Prostate gland (tissue), 2 donors: ENCODE data around the gene SLC32A1. TPM values are rescaled to one million over a fixed set of nuclear protein-coding genes. Genes with fewer than 3 reads are reported as not detected.

Source experiments
- DNase-seq: peaks from one replicate; pipeline ENCODE4 v3.0.0-alpha.2; 2019; ENCODE audit warnings: low spot score
- H3K27ac ChIP-seq, 2 donors: fragments of 200-600 bp; sonication (generic); 2 replicates each; pipeline ENCODE4 v1.5.1; 2017 to 2019
- H3K27me3 ChIP-seq: fragments of 200-600 bp; sonication (generic); replicated peaks from 2 replicates; pipeline ENCODE4 v1.5.1; 2019; ENCODE audit not compliant: insufficient read depth
- H3K36me3 ChIP-seq, 2 donors: fragments of 200-600 bp; sonication (generic); 1 replicate in 1 of 2; 2 replicates in 1 of 2; pipeline versions ENCODE4 v1.5.1 to v1.8.1; 2017 to 2019
- H3K4me1 ChIP-seq: fragments of 200-600 bp; sonication (generic); replicated peaks from 2 replicates; pipeline ENCODE4 v1.5.1; 2019
- H3K4me3 ChIP-seq, 2 donors: fragments of 200-600 bp; sonication (generic); 2 replicates each; pipeline ENCODE4 v1.5.1; 2017 to 2019
- H3K9me3 ChIP-seq: fragments of 200-600 bp; sonication (generic); 2 replicates; pipeline ENCODE4 v1.5.1; 2017
- POLR2A ChIP-seq: fragments of 450-650 bp; IDR thresholded peaks from one replicate; pipeline ENCODE4 v1.6.1; 2016; ENCODE audit warnings: antibody characterized with exemption, mild to moderate bottlenecking
- POLR2AphosphoS5 ChIP-seq: sonication (generic); formaldehyde crosslinking; IDR thresholded peaks from one replicate; pipeline ENCODE4 v1.6.1; 2017; ENCODE audit warnings: antibody characterized with exemption
- WGBS: methylation state at CpG from one replicate; pipeline ENCODE4 v1.1.5; 2018; 5-methylcytosine and 5-hydroxymethylcytosine counted together
- intact Hi-C: fragments of 100-400 bp; cut with DNase I; formaldehyde crosslinking; loops from one replicate; pipeline ENCODE4 v1.14.2; 2022
- total RNA-seq, 2 donors: library from RNA; depleted of rRNA; stranded (reverse); fragments of >200 nt; gene quantifications; one replicate each; pipeline ENCODE4 v1.1.0, GENCODE V29; 2016
- TF ChIP-seq, protein P1 (sequence below), 4 experiments: fragments of 200-600 bp in 2 of 4; fragments of 450-650 bp in 2 of 4; sonication (generic) in 2 of 4; IDR thresholded peaks; 1 replicate in 3 of 4; 2 replicates in 1 of 4; pipeline ENCODE4 v1.5.1; 2016 to 2019; ENCODE audit warnings: antibody characterized with exemption in 4 of 4, mild to moderate bottlenecking in 2 of 4, moderate library complexity in 2 of 4

The SLC32A1 gene
- total RNA-seq, 2 donors from 2014 or later = not detected

DNA sequence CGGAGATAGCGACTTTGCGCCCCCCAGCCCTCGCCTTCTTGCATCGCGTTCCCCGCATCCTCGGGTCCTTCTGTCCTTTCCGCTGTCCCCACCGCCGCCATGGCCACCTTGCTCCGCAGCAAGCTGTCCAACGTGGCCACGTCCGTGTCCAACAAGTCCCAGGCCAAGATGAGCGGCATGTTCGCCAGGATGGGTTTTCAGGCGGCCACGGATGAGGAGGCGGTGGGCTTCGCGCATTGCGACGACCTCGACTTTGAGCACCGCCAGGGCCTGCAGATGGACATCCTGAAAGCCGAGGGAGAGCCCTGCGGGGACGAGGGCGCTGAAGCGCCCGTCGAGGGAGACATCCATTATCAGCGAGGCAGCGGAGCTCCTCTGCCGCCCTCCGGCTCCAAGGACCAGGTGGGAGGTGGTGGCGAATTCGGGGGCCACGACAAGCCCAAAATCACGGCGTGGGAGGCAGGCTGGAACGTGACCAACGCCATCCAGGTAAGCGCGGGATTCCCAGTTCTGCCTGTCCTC, 401 bp downstream of the SLC32A1 start:
- Histone ChIP-seq H3K27me3 (peaks cover 61% of the 10 kb centered on the region), H3K36me3 (no peaks in the 10 kb centered on the region), H3K4me3 (no peak overlapping the region), H3K4me1 (no peaks in the 10 kb centered on the region), H3K9me3 (no peaks in the 10 kb centered on the region), H3K27ac (no peak overlapping the region)
- DNase-seq = no peak
- intact Hi-C loops = no loop called here
- WGBS = 2% methylated on average over 43 of the region's 46 CpGs
- no peak for TF ChIP-seq POLR2A
- TF ChIP-seq, protein P1, sequence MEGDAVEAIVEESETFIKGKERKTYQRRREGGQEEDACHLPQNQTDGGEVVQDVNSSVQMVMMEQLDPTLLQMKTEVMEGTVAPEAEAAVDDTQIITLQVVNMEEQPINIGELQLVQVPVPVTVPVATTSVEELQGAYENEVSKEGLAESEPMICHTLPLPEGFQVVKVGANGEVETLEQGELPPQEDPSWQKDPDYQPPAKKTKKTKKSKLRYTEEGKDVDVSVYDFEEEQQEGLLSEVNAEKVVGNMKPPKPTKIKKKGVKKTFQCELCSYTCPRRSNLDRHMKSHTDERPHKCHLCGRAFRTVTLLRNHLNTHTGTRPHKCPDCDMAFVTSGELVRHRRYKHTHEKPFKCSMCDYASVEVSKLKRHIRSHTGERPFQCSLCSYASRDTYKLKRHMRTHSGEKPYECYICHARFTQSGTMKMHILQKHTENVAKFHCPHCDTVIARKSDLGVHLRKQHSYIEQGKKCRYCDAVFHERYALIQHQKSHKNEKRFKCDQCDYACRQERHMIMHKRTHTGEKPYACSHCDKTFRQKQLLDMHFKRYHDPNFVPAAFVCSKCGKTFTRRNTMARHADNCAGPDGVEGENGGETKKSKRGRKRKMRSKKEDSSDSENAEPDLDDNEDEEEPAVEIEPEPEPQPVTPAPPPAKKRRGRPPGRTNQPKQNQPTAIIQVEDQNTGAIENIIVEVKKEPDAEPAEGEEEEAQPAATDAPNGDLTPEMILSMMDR (IDR thresholded peaks at IDR 0.05) = no peak
- TF ChIP-seq POLR2AphosphoS5 = no peak

DNA sequence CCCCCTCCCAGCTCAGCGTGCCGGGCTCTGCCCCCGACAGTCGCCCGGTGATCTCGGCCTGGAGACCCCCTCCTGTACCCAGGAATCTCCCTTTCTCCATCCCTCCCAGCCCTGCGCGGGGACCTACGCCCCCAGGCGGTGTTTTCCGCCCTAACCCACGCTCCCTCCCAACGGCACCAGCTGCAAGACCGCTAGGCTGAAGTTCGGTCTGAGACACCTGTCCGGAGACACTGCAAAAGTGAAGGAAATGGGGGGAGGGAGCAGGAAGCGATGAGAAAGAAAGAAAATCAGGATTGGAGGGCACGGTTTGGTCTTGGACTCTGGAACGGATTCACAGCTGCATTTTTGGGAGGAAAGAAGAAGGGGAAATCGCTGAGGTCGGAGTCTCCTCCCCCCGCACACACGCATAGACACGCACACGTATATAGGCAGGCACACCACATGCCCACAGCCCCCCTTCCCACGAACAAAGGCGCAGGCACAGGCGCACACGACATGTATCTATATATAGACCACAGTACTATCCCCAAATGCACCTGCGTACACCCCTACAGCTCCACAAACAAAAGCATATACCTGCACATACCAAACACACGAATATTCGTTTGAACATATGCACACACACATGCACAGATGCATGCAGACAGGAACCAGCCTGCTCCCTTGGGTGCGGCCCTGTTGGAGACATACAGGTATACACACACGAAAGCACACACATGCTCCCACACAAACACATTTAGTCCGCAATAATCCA, 1.0 kb downstream of the SLC32A1 start:
- Histone ChIP-seq H3K4me1 (no peaks in the 10 kb centered on the region), H3K4me3 (no peak overlapping the region), H3K27me3 (peaks cover 67% of the 10 kb centered on the region), H3K27ac (no peak overlapping the region), H3K36me3 (no peaks in the 10 kb centered on the region), H3K9me3 (no peaks in the 10 kb centered on the region)
- TF ChIP-seq POLR2AphosphoS5 (no peak), POLR2A (no peak)
- TF ChIP-seq, protein P1 (IDR thresholded peaks at IDR 0.05) = no peak
- intact Hi-C loops = no loop called here
- 3% methylated on average over 33 of the region's 35 CpGs for WGBS
- DNase-seq = no peak

DNA sequence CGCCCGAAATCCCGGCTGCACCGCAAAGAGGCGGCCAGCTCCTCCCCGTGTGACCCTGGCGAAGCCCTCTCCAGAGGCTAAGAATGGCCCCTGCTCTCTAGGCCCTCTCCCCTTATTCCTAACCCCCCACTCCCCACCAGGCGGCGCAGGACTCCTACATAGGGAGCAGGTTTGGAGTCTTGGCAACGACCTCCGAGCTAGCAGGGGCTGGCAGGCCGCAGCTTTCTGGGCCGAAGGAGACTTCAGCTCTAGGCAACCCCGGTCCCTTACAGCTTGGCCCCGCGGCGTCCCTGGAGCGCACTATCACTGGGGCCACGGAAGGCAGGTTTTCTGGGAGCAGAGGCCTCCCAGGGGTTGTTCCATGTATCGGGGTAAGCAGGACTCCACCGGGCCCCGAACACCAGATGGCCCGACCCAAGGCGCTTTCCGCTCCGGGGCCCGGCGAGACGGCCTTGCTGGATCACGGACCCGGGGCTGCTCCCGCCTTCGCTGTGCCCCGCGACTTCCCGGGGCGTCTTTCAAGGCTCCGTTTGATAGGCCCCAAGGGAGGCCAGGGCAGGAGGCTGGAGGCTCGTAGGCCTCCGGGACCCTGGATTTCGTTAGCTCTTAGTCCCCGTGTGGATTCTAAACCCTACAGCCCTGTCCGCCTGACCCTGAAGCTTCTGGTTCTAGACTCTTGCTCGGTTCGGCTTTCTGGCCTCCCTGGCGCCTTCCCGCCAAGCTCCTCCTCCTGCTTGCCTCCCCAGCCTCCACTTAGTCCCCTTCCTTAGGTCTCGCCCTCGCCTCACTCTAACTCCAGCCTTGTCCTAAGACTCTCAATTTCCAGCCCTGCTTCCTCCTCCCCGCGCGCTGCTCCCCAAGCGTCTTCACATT, 1.9 kb downstream of the SLC32A1 start:
- Histone ChIP-seq H3K36me3 (no peaks in the 10 kb centered on the region), H3K27ac (no peak overlapping the region), H3K27me3 (peaks cover 75% of the 10 kb centered on the region), H3K4me1 (no peaks in the 10 kb centered on the region), H3K9me3 (no peaks in the 10 kb centered on the region), H3K4me3 (no peak overlapping the region)
- WGBS = 10% methylated on average over 47 of the region's 53 CpGs
- no peak for DNase-seq
- TF ChIP-seq, protein P1 (IDR thresholded peaks at IDR 0.05) = no peak
- no peak for TF ChIP-seq POLR2A
- TF ChIP-seq POLR2AphosphoS5 = no peak
- intact Hi-C loops = no loop called here

DNA sequence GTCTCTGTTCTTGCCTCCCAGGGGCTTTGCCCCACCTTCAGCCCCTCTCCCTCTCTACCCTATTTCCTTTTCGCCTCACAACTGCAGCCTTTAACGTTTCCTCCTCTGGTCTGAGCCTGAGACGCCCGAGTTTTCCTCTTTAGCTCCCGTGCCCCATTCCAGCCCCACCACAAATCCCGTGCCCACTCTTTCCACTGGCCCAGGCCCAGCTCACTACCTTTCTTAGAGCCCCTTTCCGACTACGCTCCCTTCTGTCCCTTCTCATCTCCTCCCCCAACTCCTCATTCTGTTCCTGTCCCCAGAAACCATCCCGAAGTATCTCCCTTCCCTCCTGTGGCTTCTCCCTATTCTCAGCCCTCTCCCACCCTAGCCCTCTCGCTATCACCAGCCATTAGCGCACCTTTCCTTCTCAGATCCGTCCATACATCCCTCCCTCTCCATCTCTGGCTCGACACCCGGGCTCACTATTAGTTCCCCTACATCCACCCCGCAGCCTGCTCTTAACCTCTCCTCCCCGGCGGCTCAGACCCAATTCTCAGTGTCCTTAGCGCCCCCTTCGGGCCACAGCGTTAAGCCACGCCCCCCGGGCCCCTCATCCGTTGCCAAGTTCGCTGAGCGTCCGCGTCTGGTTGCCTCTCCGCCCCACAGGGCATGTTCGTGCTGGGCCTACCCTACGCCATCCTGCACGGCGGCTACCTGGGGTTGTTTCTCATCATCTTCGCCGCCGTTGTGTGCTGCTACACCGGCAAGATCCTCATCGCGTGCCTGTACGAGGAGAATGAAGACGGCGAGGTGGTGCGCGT, 2.7 kb downstream of the SLC32A1 start:
- no peak for DNase-seq
- no peaks in the 10 kb centered on the region for H3K9me3 ChIP-seq
- WGBS = 3% methylated on average over 43 of the region's 43 CpGs
- no peaks in the 10 kb centered on the region for H3K4me1 ChIP-seq
- no peak overlapping the region for H3K4me3 ChIP-seq
- intact Hi-C loops = no loop called here
- peaks cover 74% of the 10 kb centered on the region for H3K27me3 ChIP-seq
- TF ChIP-seq POLR2AphosphoS5 = no peak
- TF ChIP-seq POLR2A = no peak
- TF ChIP-seq, protein P1 (IDR thresholded peaks at IDR 0.05) = no peak
- H3K27ac ChIP-seq = no peak overlapping the region
- H3K36me3 ChIP-seq = no peaks in the 10 kb centered on the region
